ENCODE data around the gene LRRC10.
A peak's percentile ranks its signal among the peaks of the same experiment; 100 is the strongest.

LRRC10 gene

DNA sequence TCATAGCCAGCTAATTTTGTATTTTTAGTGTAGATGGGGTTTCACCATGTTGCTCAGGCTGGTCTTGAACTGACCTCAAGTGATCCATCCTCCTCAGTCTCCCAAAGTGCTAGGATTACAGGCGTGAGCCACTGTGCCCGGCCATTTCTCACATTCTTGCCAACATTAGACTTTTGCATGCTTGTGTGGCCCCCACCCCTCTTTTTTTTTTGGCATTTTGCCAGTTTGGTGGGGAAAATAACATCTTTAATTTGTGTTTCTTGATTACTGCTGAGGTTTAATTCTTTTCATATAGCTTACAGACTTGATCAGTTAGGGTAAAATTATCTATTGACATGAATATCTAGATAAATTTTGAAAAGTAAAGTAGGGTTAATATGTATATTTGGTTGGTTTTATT is 21.6 kb downstream of the LRRC10 start:
- DNase-seq = no peak
- Histone ChIP-seq H3K27ac (no peak overlapping the region), H3K27me3 (ENCODE audit: insufficient read depth, low read depth, severe bottlenecking) (no peaks in the 10 kb centered on the region), H3K9me3 (ENCODE audit: severe bottlenecking) (no peaks in the 10 kb centered on the region), H3K4me3 (ENCODE audit: low read depth, low read length) (no peak overlapping the region), H3K36me3 (peaks cover 85% of the 10 kb centered on the region)
- no peak for TF ChIP-seq CTCF (IDR thresholded peaks at IDR 0.05; ENCODE audit: low read depth, low read length)

DNA sequence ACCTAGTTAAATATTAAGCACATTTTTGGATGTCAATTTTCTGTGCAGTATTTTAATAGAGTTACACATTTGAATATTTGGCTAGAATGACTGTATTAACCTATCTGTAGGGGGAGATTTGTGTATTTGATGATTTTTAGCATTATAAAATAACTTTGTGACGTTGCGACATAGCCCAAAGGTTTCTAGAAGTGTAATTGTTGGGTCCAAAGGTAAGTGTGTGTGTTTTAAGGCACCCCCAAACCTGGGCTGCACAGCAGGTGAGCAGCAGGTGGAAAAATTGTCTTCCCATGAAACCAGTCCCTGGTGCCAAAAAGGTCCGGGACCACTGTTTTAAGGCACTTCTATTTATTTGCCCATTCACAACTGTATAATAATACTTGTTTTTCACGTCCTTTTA is 22.2 kb downstream of the LRRC10 start:
- TF ChIP-seq CTCF (IDR thresholded peaks at IDR 0.05; ENCODE audit: low read depth, low read length) = no peak

DNA sequence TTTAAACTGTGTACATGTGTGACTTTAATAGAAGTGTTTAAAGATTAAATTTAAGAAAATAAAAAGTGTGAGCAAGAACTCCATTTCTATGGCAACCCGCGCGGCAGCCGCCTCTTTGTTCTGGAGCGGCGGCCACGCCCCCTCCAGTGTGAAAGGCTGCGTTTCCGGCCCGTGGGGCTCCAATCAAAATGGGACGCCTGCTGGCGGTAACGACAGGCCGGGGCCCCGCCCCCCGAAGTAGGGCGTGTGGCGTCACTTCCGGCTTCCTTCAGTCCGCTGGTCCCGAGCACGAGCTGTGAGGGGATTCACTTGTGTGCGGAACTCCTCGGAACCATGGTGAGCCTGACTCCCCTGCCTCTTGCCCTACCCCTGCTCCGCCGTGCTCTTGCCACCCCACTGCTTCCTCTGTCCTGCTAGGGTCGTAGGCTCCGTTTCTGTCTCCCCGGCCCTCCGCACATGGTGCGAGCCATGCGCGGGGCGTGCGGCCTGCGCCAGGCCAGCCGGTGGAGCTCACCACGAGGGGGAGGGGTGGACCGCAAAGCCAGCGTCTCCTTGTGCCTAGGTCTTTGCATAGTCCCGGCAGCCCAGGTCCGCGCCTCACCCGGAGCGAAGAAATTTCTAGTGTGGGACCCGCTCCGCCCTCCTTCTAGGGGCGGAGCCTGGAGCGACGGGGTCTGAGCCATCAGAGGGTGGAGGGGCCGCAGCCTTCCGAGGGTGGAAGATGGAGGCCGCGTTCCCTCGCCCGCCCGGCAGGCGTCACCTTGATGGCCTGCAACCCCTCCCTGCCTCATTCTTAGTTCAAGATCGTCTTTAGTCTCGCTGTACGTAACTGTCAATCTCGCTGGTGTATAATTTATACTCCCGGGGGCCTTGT is 25.3 kb downstream of the LRRC10 start, which contains the start of gene CCT2:
TSS of gene CCT2 (plus strand) at position 271 of the 874 bp plus-strand sequence. CDS start at position 334, 63 bp downstream.
- DNase-seq = peak; percentile 96
- H3K27me3 ChIP-seq (ENCODE audit: insufficient read depth, low read depth, severe bottlenecking) = no peaks in the 10 kb centered on the region
- H3K4me3 ChIP-seq (ENCODE audit: low read depth, low read length) = peak within 1 kb of the TSS; percentile 94
- peak within 1 kb of the TSS; percentile 91 for H3K27ac ChIP-seq
- peaks cover 49% of the 10 kb centered on the region for H3K36me3 ChIP-seq
- TF ChIP-seq CTCF (IDR thresholded peaks at IDR 0.05; ENCODE audit: low read depth, low read length) = peak; percentile 59
- no peaks in the 10 kb centered on the region for H3K9me3 ChIP-seq (ENCODE audit: severe bottlenecking)

More for the DNA sequence above, 22.2 kb downstream of the LRRC10 start:
- Histone ChIP-seq H3K27me3 (ENCODE audit: insufficient read depth, low read depth, severe bottlenecking) (no peaks in the 10 kb centered on the region), H3K36me3 (peaks cover 80% of the 10 kb centered on the region), H3K4me3 (ENCODE audit: low read depth, low read length) (no peak overlapping the region), H3K9me3 (ENCODE audit: severe bottlenecking) (no peaks in the 10 kb centered on the region), H3K27ac (no peak overlapping the region)
- DNase-seq = no peak

DNA sequence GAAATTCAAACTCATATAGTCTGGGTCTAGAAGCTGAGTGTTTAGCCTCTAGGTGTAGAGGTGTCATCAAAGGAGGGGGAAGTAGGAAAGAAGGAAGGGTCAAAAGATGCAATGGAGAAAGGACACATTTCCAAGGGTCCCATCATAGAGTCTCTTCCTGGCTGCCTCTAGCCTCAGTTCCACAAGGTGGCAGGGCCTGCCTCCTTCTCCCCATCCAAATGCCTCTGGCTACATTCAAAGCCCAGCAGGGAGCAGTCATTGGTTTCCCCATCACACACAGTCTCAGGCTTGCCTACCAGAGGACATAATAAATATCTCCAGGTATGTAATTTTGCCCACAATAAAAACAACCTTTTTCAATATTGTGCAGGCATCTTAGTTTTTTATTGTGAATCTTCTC is 27.5 kb downstream of the LRRC10 start:
- no peak overlapping the region for H3K27ac ChIP-seq
- peaks cover 27% of the 10 kb centered on the region for H3K36me3 ChIP-seq
- H3K27me3 ChIP-seq (ENCODE audit: insufficient read depth, low read depth, severe bottlenecking) = no peaks in the 10 kb centered on the region
- no peak overlapping the region for H3K4me3 ChIP-seq (ENCODE audit: low read depth, low read length)
- peak; percentile 46 for DNase-seq
- H3K9me3 ChIP-seq (ENCODE audit: severe bottlenecking) = no peaks in the 10 kb centered on the region
- peak; percentile 64 for TF ChIP-seq CTCF (IDR thresholded peaks at IDR 0.05; ENCODE audit: low read depth, low read length)

- Histone ChIP-seq H3K36me3 (peaks cover 4% of the 10 kb centered on the region), H3K27me3 (ENCODE audit: insufficient read depth, low read depth, severe bottlenecking) (no peaks in the 10 kb centered on the region), H3K4me3 (ENCODE audit: low read depth, low read length) (no peak overlapping the region), H3K27ac (no peak overlapping the region), H3K9me3 (ENCODE audit: severe bottlenecking) (no peaks in the 10 kb centered on the region)
- no peak for DNase-seq
- TF ChIP-seq CTCF (IDR thresholded peaks at IDR 0.05; ENCODE audit: low read depth, low read length) = no peak
These were observed 30.6 kb downstream of the LRRC10 start for GRCh38 chr12:69580074-69580473.
